GM18526 (cell line): ENCODE measurements around the gene ZSCAN16.
"Not testable (repeated sequence)": the region's sequence is repeated elsewhere in the genome, so short reads cannot be mapped to it uniquely, and the experiment has no call there.

Experiments used
- POLR2A ChIP-seq: IDR thresholded peaks from 3 replicates; pipeline ENCODE4 v1.6.1; 2011; ENCODE audit not compliant: insufficient read length; ENCODE audit errors: extremely low read depth

Gene ZSCAN16

GRCh38 chr6:28124350-28124970 is at the start of gene ZSCAN16:
Gene ZSCAN16, plus strand, starts transcription at chr6:28124609. Its CDS starts 835 bp downstream, at chr6:28125444.
- peak; percentile 76 for TF ChIP-seq POLR2A

- no peak for TF ChIP-seq POLR2A
These were observed 46.4 kb upstream of the ZSCAN16 start for GRCh38 chr6:28078050-28078449.

GRCh38 chr6:28078836-28079235 is 45.6 kb upstream of the ZSCAN16 start:
- TF ChIP-seq POLR2A, result no peak

- TF ChIP-seq POLR2A, result not testable (repeated sequence)
These were observed 44.1 kb upstream of the ZSCAN16 start, which contains the start of gene ZNF165 for GRCh38 chr6:28080381-28080630. Gene ZNF165, plus strand, starts transcription at chr6:28080568. Its CDS starts 4,913 bp downstream, at chr6:28085481.

GRCh38 chr6:28080631-28081485 is 43.6 kb upstream of the ZSCAN16 start:
- TF ChIP-seq POLR2A, result peak; percentile 24

GRCh38 chr6:28081486-28081751 is 43.0 kb upstream of the ZSCAN16 start:
- TF ChIP-seq POLR2A, result no peak

- TF ChIP-seq POLR2A, result no peak
These were observed 41.5 kb upstream of the ZSCAN16 start for GRCh38 chr6:28082939-28083338.

- no peak for TF ChIP-seq POLR2A
These were observed 35.4 kb upstream of the ZSCAN16 start for GRCh38 chr6:28089054-28089453.

GRCh38 chr6:28090917-28091586 is 33.4 kb upstream of the ZSCAN16 start:
- no peak for TF ChIP-seq POLR2A

GRCh38 chr6:28104392-28105244 is 19.8 kb upstream of the ZSCAN16 start:
- TF ChIP-seq POLR2A, result peak; percentile 93

- no peak for TF ChIP-seq POLR2A
These were observed 19.2 kb upstream of the ZSCAN16 start for GRCh38 chr6:28105245-28105639.

GRCh38 chr6:28107506-28107905 is 16.9 kb upstream of the ZSCAN16 start:
- no peak for TF ChIP-seq POLR2A

- TF ChIP-seq POLR2A, result no peak
These were observed 12.4 kb upstream of the ZSCAN16 start for GRCh38 chr6:28111964-28112363.

GRCh38 chr6:28115799-28116198 is 8.6 kb upstream of the ZSCAN16 start:
- no peak for TF ChIP-seq POLR2A

GRCh38 chr6:28117386-28118050 is 6.9 kb upstream of the ZSCAN16 start:
- no peak for TF ChIP-seq POLR2A
